Activated CD4-positive, alpha-beta T cell treated with anti-CD3 and anti-CD28 coated beads for 4 hours (primary cell): ENCODE data around the gene ATP2B3.
A peak's percentile ranks its signal among the peaks of the same experiment; 100 is the strongest.

Experiments
- DNase-seq, 2 donors: peaks; one replicate each; pipeline ENCODE4 v3.0.0-alpha.2; 2020

ATP2B3 gene

GRCh38 chrX:153490217-153490930 is 27.1 kb upstream of the ATP2B3 start:
- DNase-seq: no peak

GRCh38 chrX:153491351-153491914 is 26.0 kb upstream of the ATP2B3 start:
- no peak for DNase-seq

DNA sequence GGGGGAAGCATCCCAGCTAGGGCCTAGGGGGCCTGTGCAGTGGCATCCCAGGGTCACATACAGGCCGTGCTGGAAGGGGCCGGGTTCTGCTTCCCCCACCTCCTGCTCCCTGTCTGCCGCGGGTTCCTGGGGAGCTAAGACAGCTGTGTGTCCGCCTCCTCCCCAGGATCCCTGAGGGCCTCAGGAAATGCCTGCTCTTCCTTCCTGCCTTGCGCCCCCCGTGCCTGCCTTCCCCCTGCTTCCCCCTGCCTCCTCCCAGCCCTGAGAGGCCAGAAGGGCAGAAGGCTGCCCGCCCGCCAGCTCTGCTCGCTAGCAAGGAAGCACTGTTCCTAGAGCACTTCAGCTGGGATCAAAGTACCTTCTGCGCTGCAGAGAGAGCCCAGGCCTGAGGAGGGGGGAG is 25.5 kb upstream of the ATP2B3 start:
- DNase-seq: no peak

DNA sequence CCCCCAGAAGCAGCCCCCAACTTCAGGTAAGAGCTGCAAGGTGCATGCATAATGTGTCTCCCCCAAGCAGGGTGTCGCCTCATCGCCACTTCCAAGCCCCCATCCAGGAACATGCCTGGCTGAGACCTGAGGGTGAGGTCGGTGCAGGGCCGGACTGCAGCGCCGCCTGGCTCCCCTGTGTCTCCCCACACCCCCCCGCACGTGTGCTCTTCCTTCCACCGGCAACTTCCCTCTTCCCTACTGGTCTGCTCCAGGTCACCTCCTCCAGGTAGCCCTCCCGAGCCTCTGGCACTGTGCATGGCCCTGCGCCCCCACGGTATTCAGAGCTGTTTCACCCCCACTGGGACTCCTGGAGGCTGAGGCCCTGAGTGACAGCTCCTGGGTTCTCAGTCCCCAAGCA is 24.9 kb upstream of the ATP2B3 start:
- no peak for DNase-seq

GRCh38 chrX:153493085-153493484 is 24.4 kb upstream of the ATP2B3 start:
- no peak for DNase-seq

DNA sequence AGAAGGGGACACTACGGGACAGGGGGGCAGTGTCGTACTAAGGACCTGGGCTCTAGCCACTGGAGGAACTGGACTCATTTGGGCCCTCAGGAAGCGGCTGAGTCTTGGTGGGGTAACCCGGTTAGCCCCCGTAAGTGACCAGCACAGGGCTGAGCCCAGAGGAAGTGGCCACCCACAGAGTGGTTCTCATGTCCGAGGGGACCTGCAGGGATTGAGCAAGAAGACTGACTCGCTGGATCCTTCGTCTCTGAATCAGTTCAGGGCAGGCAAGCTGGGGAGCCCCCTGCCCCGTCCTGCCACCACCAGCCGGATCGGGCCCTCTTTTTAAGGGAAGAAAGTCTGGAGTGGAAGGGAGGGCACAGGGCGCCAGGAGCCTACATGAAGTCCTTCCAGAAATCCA is 23.4 kb upstream of the ATP2B3 start:
- DNase-seq: no peak

GRCh38 chrX:153494541-153495361 is 22.7 kb upstream of the ATP2B3 start, which contains the start of gene BGN:
Gene BGN, plus strand, starts transcription at chrX:153494980. Its CDS starts 9,652 bp downstream, at chrX:153504632.
- DNase-seq: no peak

DNA sequence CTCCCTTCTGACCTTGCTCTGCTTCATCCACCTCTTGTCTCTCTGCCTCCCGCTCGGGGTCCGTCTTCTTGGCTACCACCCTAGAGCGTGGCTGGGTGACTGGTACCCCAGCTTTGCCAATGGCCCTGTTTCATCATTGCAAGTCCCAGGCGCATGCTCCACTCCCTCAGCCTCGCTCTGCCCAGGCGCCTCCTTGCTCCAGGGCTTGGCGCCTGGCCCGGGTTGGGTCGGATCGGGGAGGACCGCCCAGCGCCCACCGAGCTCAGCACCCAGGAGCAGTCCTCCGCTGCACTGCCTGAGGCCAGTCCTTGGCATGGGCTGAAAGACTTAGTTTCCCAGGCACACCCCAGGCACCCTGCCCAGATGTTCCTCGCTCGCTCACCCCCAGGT is 22.1 kb upstream of the ATP2B3 start:
- DNase-seq: no peak

- no peak for DNase-seq
Observed at GRCh38 chrX:153495903-153496589, 21.4 kb upstream of the ATP2B3 start.

- DNase-seq: no peak
Observed at GRCh38 chrX:153496590-153496959, 20.9 kb upstream of the ATP2B3 start.

DNA sequence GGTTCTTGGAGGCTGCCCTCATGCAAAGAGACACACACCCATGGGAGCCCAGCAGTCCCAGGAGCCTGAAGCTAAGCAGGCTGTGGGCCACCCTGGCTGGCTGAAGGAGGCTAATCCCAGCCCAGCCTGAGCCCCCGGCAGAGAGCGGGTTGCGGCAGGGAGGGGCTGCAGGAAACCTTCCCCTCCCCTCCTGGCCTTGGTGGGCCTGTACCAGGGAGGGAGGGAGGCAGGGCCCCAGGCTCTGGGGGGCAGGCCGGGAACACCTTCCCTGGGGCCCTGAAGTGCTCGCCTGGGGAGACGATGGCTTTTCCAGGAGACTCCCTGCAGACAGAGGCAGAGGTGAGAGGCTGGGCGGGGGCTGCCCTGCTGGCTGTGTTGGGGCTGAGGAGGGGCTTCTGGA is 19.0 kb upstream of the ATP2B3 start:
- no peak for DNase-seq

DNA sequence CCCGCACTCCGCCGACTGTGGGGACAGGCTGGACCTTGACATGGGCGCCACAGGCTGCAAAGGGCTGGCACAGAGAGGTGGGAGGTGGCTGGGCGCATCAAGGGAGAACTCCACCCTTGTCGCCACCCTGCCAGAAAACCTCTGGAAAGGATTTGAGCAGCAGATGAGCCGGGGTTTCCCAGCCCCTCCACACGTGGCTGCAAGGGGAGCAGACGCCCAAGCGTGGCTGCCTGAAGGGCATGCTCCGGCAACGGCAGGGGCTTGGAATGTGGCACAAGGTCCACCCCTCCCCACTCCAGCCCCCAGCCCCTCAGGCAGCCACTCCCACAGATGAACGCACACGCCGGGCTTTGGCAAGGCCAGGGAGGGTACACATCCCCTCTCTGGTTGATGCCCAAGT is 18.1 kb upstream of the ATP2B3 start:
- DNase-seq: no peak

DNA sequence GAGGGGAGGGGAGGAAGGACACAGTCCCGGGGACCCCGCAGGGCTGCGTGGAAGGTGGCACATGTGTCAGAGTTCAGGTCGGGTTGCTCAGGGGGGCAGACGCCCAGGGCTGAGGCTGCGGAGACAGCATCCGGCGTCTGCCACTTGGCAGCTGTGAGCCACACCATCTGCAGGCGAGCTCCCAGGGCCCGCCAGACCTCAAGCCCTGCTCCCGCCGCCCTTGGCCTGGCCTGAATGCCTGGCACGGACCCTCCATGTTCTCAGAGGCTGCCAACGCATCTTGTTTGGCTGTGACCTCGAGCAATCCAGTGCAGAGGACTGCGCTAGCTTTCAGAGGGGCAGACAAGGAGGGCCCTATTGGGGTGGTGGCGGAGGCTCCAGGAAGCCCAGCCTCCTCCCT is 17.6 kb upstream of the ATP2B3 start:
- DNase-seq: no peak

DNA sequence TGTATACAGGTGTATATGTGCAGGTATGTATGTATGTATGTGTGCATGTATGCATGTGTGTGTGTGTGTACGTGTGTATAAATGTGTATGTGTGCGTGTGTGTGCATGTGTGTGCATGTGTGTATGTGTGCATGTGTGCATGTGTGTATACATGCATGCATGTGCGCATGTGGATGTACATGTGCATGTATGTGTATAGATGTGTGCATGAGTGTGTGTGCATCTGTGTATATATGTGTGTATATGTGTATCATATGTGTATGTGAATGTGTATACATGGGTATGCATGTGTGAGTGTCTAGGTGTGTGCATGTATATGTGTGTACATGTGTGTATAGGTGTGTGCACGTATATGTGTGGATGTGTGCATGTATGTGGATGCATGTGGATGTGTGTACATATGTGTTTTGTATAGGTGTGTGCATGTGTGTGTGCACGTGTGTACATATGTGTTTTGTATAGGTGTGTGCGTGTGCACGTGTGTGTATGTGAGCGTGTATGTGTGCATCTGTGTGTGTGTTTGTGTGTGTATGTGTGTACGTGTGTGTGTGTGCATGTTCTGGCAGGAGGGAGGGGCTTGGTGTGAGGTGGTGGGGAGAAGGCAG is 16.7 kb upstream of the ATP2B3 start:
- DNase-seq: no peak

DNA sequence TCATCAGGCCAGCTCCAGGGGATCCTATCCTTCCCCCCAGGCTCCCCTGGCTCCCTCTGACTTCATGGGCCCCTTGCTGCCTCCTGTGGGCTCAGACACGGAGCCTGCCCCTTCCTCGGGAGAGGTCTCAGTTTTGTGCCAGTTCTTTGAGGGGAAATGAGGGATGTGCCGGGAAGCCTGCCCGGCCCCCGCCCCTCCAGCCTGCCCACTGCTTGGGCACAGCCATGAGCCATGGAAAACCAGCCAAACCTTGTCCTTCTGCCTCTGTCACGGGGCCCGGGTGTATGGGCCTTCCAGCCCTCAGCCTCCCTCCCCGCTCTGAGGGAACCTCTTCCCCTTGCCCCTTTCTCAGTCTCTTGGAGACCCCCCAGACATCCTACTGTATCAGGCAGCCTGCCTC is 15.9 kb upstream of the ATP2B3 start:
- DNase-seq: no peak

GRCh38 chrX:153502131-153502530 is 15.3 kb upstream of the ATP2B3 start:
- DNase-seq: no peak

GRCh38 chrX:153502796-153503195 is 14.6 kb upstream of the ATP2B3 start:
- DNase-seq: no peak

GRCh38 chrX:153504445-153505016 is 12.9 kb upstream of the ATP2B3 start:
- DNase-seq: no peak

- DNase-seq: no peak
Observed at GRCh38 chrX:153505361-153505760, 12.1 kb upstream of the ATP2B3 start.

GRCh38 chrX:153507484-153508178 is 9.8 kb upstream of the ATP2B3 start:
- peak; percentile 79 to 84 for DNase-seq

DNA sequence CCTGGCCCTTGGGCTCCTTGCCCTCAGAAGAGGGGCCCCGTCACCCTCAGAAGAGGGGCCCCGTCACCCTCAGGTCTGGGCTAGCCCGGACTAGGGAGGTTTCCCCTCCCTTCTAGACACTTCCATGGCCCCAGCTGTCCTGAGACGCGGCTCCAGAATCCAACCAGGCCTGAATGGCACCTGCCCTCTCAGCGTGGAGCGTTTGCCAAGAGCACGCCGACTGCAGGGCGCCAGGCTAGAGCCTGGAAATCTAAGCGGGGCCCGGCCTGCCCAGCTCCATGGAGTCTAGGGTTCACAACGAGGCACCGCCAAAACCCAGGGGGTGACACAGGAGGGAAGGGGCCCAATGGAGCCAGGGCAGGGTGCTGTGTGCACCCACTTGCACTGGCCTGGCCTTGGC is 7.8 kb upstream of the ATP2B3 start:
- DNase-seq: no peak

DNA sequence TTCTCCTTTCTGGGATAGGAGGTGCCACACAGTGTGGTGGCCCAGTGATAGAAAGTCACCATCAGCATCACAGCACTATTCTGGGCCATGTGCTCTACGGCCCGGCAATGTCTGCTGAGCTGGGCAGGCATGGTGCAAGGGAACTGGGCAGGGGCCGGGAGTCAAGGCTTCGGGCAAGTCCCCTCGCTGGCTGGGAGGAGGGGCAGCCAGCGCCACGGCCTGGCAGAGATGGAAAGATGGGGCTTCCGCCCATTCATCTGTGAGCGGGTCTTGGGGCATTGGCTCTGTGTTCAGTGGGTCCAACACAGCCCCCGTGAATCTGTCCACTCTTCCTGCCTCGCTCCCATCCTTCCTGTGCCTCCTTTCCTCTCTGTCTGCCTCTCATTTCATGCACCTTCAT is 7.1 kb upstream of the ATP2B3 start:
- DNase-seq: no peak
